HUES48 (cell line): ENCODE measurements around the gene CT45A5.
"Not testable (repeated sequence)": the region's sequence is repeated elsewhere in the genome, so short reads cannot be mapped to it uniquely, and the experiment has no call there.

Source experiments
- H3K27ac ChIP-seq: one replicate; pipeline ENCODE4 v1.7.0; 2013; ENCODE audit warnings: low read depth, low read length, inconsistent platforms
- H3K27me3 ChIP-seq: 2 replicates; pipeline ENCODE4 v1.6.1; 2013; ENCODE audit warnings: mild to moderate bottlenecking, low read length; ENCODE audit not compliant: control insufficient read depth, insufficient read depth
- H3K36me3 ChIP-seq: 2 replicates; pipeline ENCODE4 v1.6.1; 2013; ENCODE audit warnings: low read length; ENCODE audit not compliant: control insufficient read depth, insufficient read depth
- H3K4me1 ChIP-seq: 2 replicates; pipeline ENCODE4 v1.6.1; 2013; ENCODE audit warnings: mild to moderate bottlenecking, low read length; ENCODE audit not compliant: control insufficient read depth, insufficient read depth
- H3K4me3 ChIP-seq: 2 replicates; pipeline ENCODE4 v1.5.1; 2013; ENCODE audit warnings: mild to moderate bottlenecking, low read depth, low read length
- H3K9ac ChIP-seq: 2 replicates; pipeline ENCODE4 v1.6.1; 2013; ENCODE audit warnings: mild to moderate bottlenecking, low read depth, low read length, moderate library complexity
- H3K9me3 ChIP-seq: 2 replicates; pipeline ENCODE4 v1.6.1; 2013; ENCODE audit warnings: low read length; ENCODE audit not compliant: control insufficient read depth, insufficient read depth

Gene CT45A5

GRCh38 chrX:135785403-135785802 is at the start of gene CT45A5:
Gene CT45A5, minus strand, starts transcription at chrX:135785503. Its CDS starts 3,774 bp downstream, at chrX:135781729.
- not testable (repeated sequence) for H3K9ac ChIP-seq, H3K4me1 ChIP-seq, H3K9me3 ChIP-seq, H3K36me3 ChIP-seq, H3K27ac ChIP-seq, H3K4me3 ChIP-seq, H3K27me3 ChIP-seq

GRCh38 chrX:135819912-135820311 is 34.6 kb upstream of the CT45A5 start, which contains the start of gene CT45A2:
Gene CT45A2, minus strand, starts transcription at chrX:135820012. Its CDS starts 3,747 bp downstream, at chrX:135816265.
- H3K36me3 ChIP-seq, H3K27ac ChIP-seq, H3K27me3 ChIP-seq, H3K9me3 ChIP-seq, H3K4me3 ChIP-seq, H3K4me1 ChIP-seq, H3K9ac ChIP-seq: not testable (repeated sequence)

- H3K4me3 ChIP-seq, H3K9me3 ChIP-seq, H3K27ac ChIP-seq, H3K27me3 ChIP-seq, H3K4me1 ChIP-seq, H3K9ac ChIP-seq, H3K36me3 ChIP-seq: not testable (repeated sequence)
These were observed 17.4 kb upstream of the CT45A5 start, which contains the start of gene CT45A6 for GRCh38 chrX:135802687-135803086. Gene CT45A6, minus strand, starts transcription at chrX:135802787. Its CDS starts 3,794 bp downstream, at chrX:135798993.

GRCh38 chrX:135768091-135768490 is 17.2 kb downstream of the CT45A5 start, which contains the start of gene CT45A3:
Gene CT45A3, minus strand, starts transcription at chrX:135768191. Its CDS starts 3,747 bp downstream, at chrX:135764444.
- H3K36me3 ChIP-seq, H3K4me1 ChIP-seq, H3K4me3 ChIP-seq, H3K9me3 ChIP-seq, H3K9ac ChIP-seq, H3K27me3 ChIP-seq, H3K27ac ChIP-seq: not testable (repeated sequence)

GRCh38 chrX:135744739-135745138 is 40.6 kb downstream of the CT45A5 start:
- H3K27me3 ChIP-seq, H3K4me1 ChIP-seq, H3K4me3 ChIP-seq, H3K36me3 ChIP-seq, H3K9ac ChIP-seq, H3K27ac ChIP-seq: not testable (repeated sequence)
- peaks cover 38% of the 10 kb centered on the region for H3K9me3 ChIP-seq

- Histone ChIP-seq H3K27ac (no peak overlapping the region), H3K36me3 (no peaks in the 10 kb centered on the region), H3K9ac (no peak overlapping the region), H3K9me3 (peaks cover 40% of the 10 kb centered on the region), H3K27me3 (no peaks in the 10 kb centered on the region), H3K4me1 (no peaks in the 10 kb centered on the region), H3K4me3 (no peak overlapping the region)
These were observed 44.0 kb downstream of the CT45A5 start for GRCh38 chrX:135741192-135741715.

- no peak overlapping the region for H3K9ac ChIP-seq
- peaks cover 39% of the 10 kb centered on the region for H3K9me3 ChIP-seq
- H3K36me3 ChIP-seq = no peaks in the 10 kb centered on the region
- H3K27me3 ChIP-seq = no peaks in the 10 kb centered on the region
- no peak overlapping the region for H3K4me3 ChIP-seq
- H3K4me1 ChIP-seq = no peaks in the 10 kb centered on the region
- H3K27ac ChIP-seq = no peak overlapping the region
These were observed 44.6 kb downstream of the CT45A5 start for GRCh38 chrX:135740681-135741149.

- H3K36me3 ChIP-seq = no peaks in the 10 kb centered on the region
These were observed 47.8 kb downstream of the CT45A5 start for GRCh38 chrX:135737366-135738071.

GRCh38 chrX:135734666-135735065 is 50.6 kb downstream of the CT45A5 start:
- not testable (repeated sequence) for H3K9ac ChIP-seq, H3K4me1 ChIP-seq, H3K4me3 ChIP-seq, H3K9me3 ChIP-seq, H3K36me3 ChIP-seq, H3K27ac ChIP-seq, H3K27me3 ChIP-seq

More at GRCh38 chrX:135737366-135738071, 47.8 kb downstream of the CT45A5 start:
- Histone ChIP-seq H3K4me3 (no peak overlapping the region), H3K27me3 (no peaks in the 10 kb centered on the region), H3K9me3 (peaks cover 27% of the 10 kb centered on the region), H3K27ac (no peak overlapping the region), H3K4me1 (no peaks in the 10 kb centered on the region), H3K9ac (no peak overlapping the region)
